PC-9 (cell line): ENCODE data around the gene MTERF2. TPM values are rescaled to one million over a fixed set of nuclear protein-coding genes. Genes with fewer than 3 reads are reported as not detected.

Experiments
- BruUV-seq: library from RNA; stranded (reverse); fragments of 400-500 nt; replicated peaks from 2 replicates; lab custom pipeline; 2021; lab: Mats Ljungman, UMichigan
- CTCF ChIA-PET: fragments of 300-600 bp; sonication (Branson Sonifier 250); formaldehyde crosslinking; loops from one replicate; lab custom pipeline; 2022; ENCODE audit warnings: antibody characterized with exemption; lab: Charles Lee
- POLR2A ChIA-PET: fragments of 300-600 bp; sonication (Branson Sonifier 250); formaldehyde crosslinking; loops from one replicate; lab custom pipeline; 2022; ENCODE audit warnings: antibody characterized with exemption; ENCODE audit not compliant: unreplicated experiment; lab: Charles Lee
- DNase-seq, 2 experiments: peaks; one replicate each; pipeline versions ENCODE4 v3.0.0 to v3.0.0-alpha.2; 2015 to 2022; ENCODE audit warnings: mixed read lengths in 1 of 2
- H2AFZ ChIP-seq: fragments of 200-600 bp; sonication (generic); 2 replicates; pipeline ENCODE4 v1.8.1; 2017; ENCODE audit warnings: antibody characterized with exemption
- H3F3A ChIP-seq: fragments of 200-600 bp; sonication (generic); 2 replicates; pipeline ENCODE4 v1.8.1; 2017; ENCODE audit warnings: antibody characterized with exemption, mild to moderate bottlenecking, low read depth; ENCODE audit not compliant: insufficient read depth
- H3K27ac ChIP-seq: fragments of 200-600 bp; sonication (generic); 2 replicates; pipeline ENCODE4 v1.6.1; 2016; ENCODE audit warnings: mixed run types
- H3K27me3 ChIP-seq: fragments of 200-600 bp; sonication (generic); 2 replicates; pipeline ENCODE4 v1.6.1; 2016; ENCODE audit warnings: low read depth, mixed run types; ENCODE audit not compliant: insufficient read depth
- H3K36me3 ChIP-seq: fragments of 200-600 bp; sonication (generic); 2 replicates; pipeline ENCODE4 v1.6.1; 2016; ENCODE audit warnings: low read depth, mixed run types
- H3K4me1 ChIP-seq: fragments of 200-600 bp; sonication (generic); replicated peaks from 2 replicates; pipeline ENCODE4 v1.6.1; 2016; ENCODE audit warnings: mixed run types; ENCODE audit not compliant: insufficient read depth
- H3K4me2 ChIP-seq: fragments of 200-600 bp; sonication (generic); 2 replicates; pipeline ENCODE4 v1.6.1; 2017; ENCODE audit warnings: mixed run types
- H3K4me3 ChIP-seq: fragments of 200-600 bp; sonication (generic); 2 replicates; pipeline ENCODE4 v1.6.1; 2016; ENCODE audit warnings: mixed run types
- H3K79me2 ChIP-seq: fragments of 200-600 bp; sonication (generic); 2 replicates; pipeline ENCODE4 v1.6.1; 2017; ENCODE audit warnings: low read depth, mixed run types
- H3K9me2 ChIP-seq: fragments of 200-600 bp; sonication (generic); 2 replicates; pipeline ENCODE4 v1.8.1; 2017; ENCODE audit warnings: mild to moderate bottlenecking; ENCODE audit not compliant: insufficient read depth
- H3K9me3 ChIP-seq: fragments of 200-600 bp; sonication (generic); 2 replicates; pipeline ENCODE4 v1.8.1; 2016; ENCODE audit warnings: low read depth; ENCODE audit not compliant: insufficient read depth
- H4K20me1 ChIP-seq: fragments of 200-600 bp; sonication (generic); 2 replicates; pipeline ENCODE4 v1.8.1; 2017; ENCODE audit not compliant: insufficient read depth
- EZH2 ChIP-seq: fragments of 200-600 bp; sonication (generic); IDR thresholded peaks from 2 replicates; pipeline ENCODE4 v1.8.0; 2017; ENCODE audit warnings: antibody characterized with exemption, low read depth
- intact Hi-C: fragments of 100-400 bp; cut with micrococcal nuclease; formaldehyde crosslinking; loops from one replicate; pipeline ENCODE4 v1.10.0; 2022; ENCODE audit not compliant: unreplicated experiment
- total RNA-seq: library from RNA; stranded (reverse); gene quantifications from 2 replicates; pipeline ENCODE4 v1.2.3, GENCODE V29; 2021
- TF ChIP-seq, protein P1 (sequence below): fragments of 200-600 bp; sonication (generic); conservative IDR thresholded peaks from 2 replicates; pipeline ENCODE4 v1.6.1; 2017; ENCODE audit warnings: mixed run types, antibody characterized with exemption, mild to moderate bottlenecking, moderate library complexity

The MTERF2 gene
- total RNA-seq, 1 experiment from 2014 or later = 8.2 TPM

DNA sequence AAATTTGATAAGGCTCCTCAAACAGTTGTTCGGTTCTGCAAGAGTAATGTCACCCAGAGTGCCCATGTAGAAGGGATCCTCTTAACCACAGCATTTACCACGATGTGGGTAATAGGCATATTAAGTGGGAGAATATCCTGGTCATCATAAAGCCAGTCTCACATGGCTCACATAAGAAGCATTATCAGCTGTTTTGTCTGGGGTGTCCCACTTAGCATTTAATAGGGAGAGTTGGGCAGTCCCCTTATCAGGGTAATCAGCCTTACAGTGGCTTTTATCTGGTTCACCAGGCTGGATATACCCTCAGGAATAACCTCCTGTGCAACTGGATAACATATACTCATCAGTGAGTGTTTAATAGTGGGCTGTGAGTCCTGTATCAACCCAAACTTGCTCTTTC lies 44.2 kb downstream of the MTERF2 start:
- H3K9me3 ChIP-seq = no peaks in the 10 kb centered on the region
- H3K79me2 ChIP-seq = no peaks in the 10 kb centered on the region
- H3K9me2 ChIP-seq = no peaks in the 10 kb centered on the region
- CTCF ChIA-PET = no interaction called here
- no peaks in the 10 kb centered on the region for H4K20me1 ChIP-seq
- no peak overlapping the region for H2AFZ ChIP-seq
- no peak for DNase-seq
- H3K4me3 ChIP-seq = no peak overlapping the region
- no peaks in the 10 kb centered on the region for H3F3A ChIP-seq
- TF ChIP-seq, protein P1, sequence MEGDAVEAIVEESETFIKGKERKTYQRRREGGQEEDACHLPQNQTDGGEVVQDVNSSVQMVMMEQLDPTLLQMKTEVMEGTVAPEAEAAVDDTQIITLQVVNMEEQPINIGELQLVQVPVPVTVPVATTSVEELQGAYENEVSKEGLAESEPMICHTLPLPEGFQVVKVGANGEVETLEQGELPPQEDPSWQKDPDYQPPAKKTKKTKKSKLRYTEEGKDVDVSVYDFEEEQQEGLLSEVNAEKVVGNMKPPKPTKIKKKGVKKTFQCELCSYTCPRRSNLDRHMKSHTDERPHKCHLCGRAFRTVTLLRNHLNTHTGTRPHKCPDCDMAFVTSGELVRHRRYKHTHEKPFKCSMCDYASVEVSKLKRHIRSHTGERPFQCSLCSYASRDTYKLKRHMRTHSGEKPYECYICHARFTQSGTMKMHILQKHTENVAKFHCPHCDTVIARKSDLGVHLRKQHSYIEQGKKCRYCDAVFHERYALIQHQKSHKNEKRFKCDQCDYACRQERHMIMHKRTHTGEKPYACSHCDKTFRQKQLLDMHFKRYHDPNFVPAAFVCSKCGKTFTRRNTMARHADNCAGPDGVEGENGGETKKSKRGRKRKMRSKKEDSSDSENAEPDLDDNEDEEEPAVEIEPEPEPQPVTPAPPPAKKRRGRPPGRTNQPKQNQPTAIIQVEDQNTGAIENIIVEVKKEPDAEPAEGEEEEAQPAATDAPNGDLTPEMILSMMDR = no peak
- no peak for TF ChIP-seq EZH2
- no peak overlapping the region for H3K4me2 ChIP-seq
- H3K27ac ChIP-seq = no peak overlapping the region
- no peaks in the 10 kb centered on the region for H3K36me3 ChIP-seq
- H3K4me1 ChIP-seq = no peaks in the 10 kb centered on the region
- intact Hi-C loops = no loop called here
- H3K27me3 ChIP-seq = no peaks in the 10 kb centered on the region
- POLR2A ChIA-PET = no interaction called here
- no TSS peak for BruUV-seq

DNA sequence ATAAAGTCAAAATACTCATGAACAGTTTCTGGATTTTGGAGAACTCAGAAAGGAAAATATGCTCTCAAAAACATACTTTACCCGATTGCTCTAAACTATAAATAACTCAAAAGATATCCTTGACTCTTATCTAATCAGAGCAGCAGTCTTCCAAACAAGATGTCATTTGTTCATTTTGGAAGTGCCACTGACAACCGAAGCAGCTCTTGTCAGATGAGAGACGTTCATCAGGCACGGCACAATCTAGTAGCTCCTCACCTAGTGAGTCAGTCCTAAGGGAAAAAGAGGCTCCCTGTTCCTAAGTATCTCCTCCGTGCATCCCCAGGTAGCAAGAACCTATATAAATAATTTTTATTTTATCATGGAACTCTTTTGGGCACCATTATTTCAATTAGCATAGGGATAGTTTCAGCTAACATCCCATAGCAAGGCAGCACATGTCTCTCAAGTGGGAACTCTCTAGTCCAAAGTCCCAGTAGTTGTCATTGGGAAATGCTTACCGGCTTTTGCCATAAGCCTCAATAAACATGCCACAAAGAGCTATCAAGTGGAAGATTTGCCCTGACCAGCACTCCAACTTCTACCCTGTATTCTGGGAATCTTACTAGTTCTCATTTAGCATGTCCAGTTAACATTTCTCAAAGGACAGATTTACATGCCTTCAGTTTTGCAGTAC lies 45.3 kb downstream of the MTERF2 start:
- no peak overlapping the region for H3K4me3 ChIP-seq
- no peaks in the 10 kb centered on the region for H3K27me3 ChIP-seq
- intact Hi-C loops = no loop called here
- no peaks in the 10 kb centered on the region for H3K36me3 ChIP-seq
- H3K9me3 ChIP-seq = no peaks in the 10 kb centered on the region
- POLR2A ChIA-PET = interaction anchor here (0.7 kb wide), 1 partner anchor 130 kb away, joined by 10 read pairs; no protein-coding TSS in a partner anchor
- no peaks in the 10 kb centered on the region for H3K4me1 ChIP-seq
- BruUV-seq = no TSS peak
- no peaks in the 10 kb centered on the region for H4K20me1 ChIP-seq
- no peak overlapping the region for H3K27ac ChIP-seq
- no peak for DNase-seq
- H3F3A ChIP-seq = no peaks in the 10 kb centered on the region
- H2AFZ ChIP-seq = no peak overlapping the region
- H3K4me2 ChIP-seq = no peak overlapping the region
- H3K79me2 ChIP-seq = no peaks in the 10 kb centered on the region
- CTCF ChIA-PET = no interaction called here
- H3K9me2 ChIP-seq = no peaks in the 10 kb centered on the region
- TF ChIP-seq, protein P1 = no peak
- no peak for TF ChIP-seq EZH2

DNA sequence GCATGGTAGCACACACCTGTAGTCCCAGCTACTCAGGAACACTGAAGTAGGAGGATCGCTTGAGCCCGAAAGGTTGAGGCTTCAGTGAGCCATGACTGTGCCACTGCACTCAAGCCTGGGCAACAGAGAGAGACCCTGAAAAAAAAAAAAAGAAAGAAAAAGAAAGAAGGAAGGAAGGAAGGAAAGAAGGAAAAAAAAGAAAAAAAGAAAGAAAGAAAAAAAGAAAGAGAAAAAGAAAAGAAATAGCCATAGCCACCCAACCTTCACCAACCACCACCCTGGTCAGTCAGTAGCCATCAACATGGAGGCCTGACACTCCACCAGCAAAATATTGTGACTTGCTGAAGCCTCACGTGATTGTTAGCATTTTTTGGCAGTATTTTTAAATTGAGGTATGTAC lies 52.7 kb downstream of the MTERF2 start:
- Histone ChIP-seq H4K20me1 (no peaks in the 10 kb centered on the region), H3F3A (no peaks in the 10 kb centered on the region), H3K79me2 (no peaks in the 10 kb centered on the region), H3K4me3 (no peak overlapping the region), H3K27ac (no peak overlapping the region), H3K9me2 (no peaks in the 10 kb centered on the region), H2AFZ (no peak overlapping the region), H3K27me3 (no peaks in the 10 kb centered on the region; the same call in 1 of the 2 replicates), H3K4me2 (no peak overlapping the region), H3K36me3 (no peaks in the 10 kb centered on the region), H3K9me3 (no peaks in the 10 kb centered on the region; the same call in 1 of the 2 replicates), H3K4me1 (no peaks in the 10 kb centered on the region)
- TF ChIP-seq, protein P1 = no peak
- no peak for TF ChIP-seq EZH2
- BruUV-seq = no TSS peak
- CTCF ChIA-PET = no interaction called here
- DNase-seq = no peak
- POLR2A ChIA-PET = no interaction called here
- intact Hi-C loops = no loop called here

Other genes starting within 250 kb of the MTERF2 start
- gene RIC8B, start 212.5 kb downstream of the MTERF2 start, total RNA-seq = 9.0 and 14.9 TPM in 2 replicates
- 32.9 and 33.2 TPM in 2 replicates for gene TMEM263, start 31.2 kb downstream of the MTERF2 start, total RNA-seq
- 15.7 and 18.1 TPM in 2 replicates for gene CRY1, start 106.4 kb upstream of the MTERF2 start, total RNA-seq